OCI-LY7 (cell line): ENCODE results near the gene SAMD10. TPM values are rescaled to one million over a fixed set of nuclear protein-coding genes. Genes with fewer than 3 reads are reported as not detected.

Experiments used
- BruUV-seq: library from RNA; stranded (reverse); fragments of 400-500 nt; replicated peaks from 2 replicates; lab custom pipeline; 2021; lab: Mats Ljungman, UMichigan
- CTCF ChIA-PET: fragments of 300-600 bp; sonication (Branson Sonifier 250); formaldehyde crosslinking; loops from one replicate; lab custom pipeline; 2022; ENCODE audit warnings: antibody characterized with exemption; ENCODE audit not compliant: unreplicated experiment; lab: Charles Lee
- POLR2A ChIA-PET: fragments of 300-600 bp; sonication (Branson Sonifier 250); formaldehyde crosslinking; loops from one replicate; lab custom pipeline; 2022; ENCODE audit warnings: antibody characterized with exemption; lab: Charles Lee
- DNase-seq: peaks from one replicate; pipeline ENCODE4 v3.0.0-alpha.2; 2015; ENCODE audit warnings: low spot score
- H2AFZ ChIP-seq: fragments of 200-600 bp; sonication (generic), shearing (Covaris generic); 2 replicates; pipeline ENCODE4 v1.6.1; 2014; ENCODE audit warnings: mild to moderate bottlenecking, antibody characterized with exemption, low read length, moderate library complexity
- H3K27ac ChIP-seq: fragments of 200-600 bp; sonication (generic); 2 replicates; pipeline ENCODE4 v1.5.1; 2014; ENCODE audit warnings: mixed run types, low read depth, mild to moderate bottlenecking, moderate library complexity, low read length, inconsistent platforms; ENCODE audit not compliant: poor library complexity, severe bottlenecking
- H3K36me3 ChIP-seq: fragments of 200-600 bp; sonication (generic); 2 replicates; pipeline ENCODE4 v1.6.1; 2014; ENCODE audit warnings: mild to moderate bottlenecking, antibody characterized with exemption, low read length, moderate library complexity, mixed read lengths; ENCODE audit not compliant: insufficient read depth
- H3K4me1 ChIP-seq: fragments of 200-600 bp; sonication (generic); 2 replicates; pipeline ENCODE4 v1.5.1; 2014; ENCODE audit warnings: mild to moderate bottlenecking, low read length; ENCODE audit not compliant: insufficient read depth, poor library complexity, severe bottlenecking
- H3K4me2 ChIP-seq: fragments of 200-600 bp; sonication (generic); 2 replicates; pipeline ENCODE4 v1.6.1; 2014; ENCODE audit warnings: mild to moderate bottlenecking, low read length
- H3K4me3 ChIP-seq: fragments of 200-600 bp; sonication (generic); 2 replicates; pipeline ENCODE4 v1.5.1; 2014; ENCODE audit warnings: mild to moderate bottlenecking, low read depth, low read length; ENCODE audit not compliant: poor library complexity, severe bottlenecking
- H3K79me2 ChIP-seq: fragments of 200-600 bp; sonication (generic); 2 replicates; pipeline ENCODE4 v1.6.1; 2016; ENCODE audit warnings: low read depth, mild to moderate bottlenecking, low read length, moderate library complexity, mixed read lengths; ENCODE audit not compliant: insufficient read depth
- H3K9me2 ChIP-seq: fragments of 200-600 bp; sonication (generic); 2 replicates; pipeline ENCODE4 v1.6.1; 2016; ENCODE audit warnings: mild to moderate bottlenecking, low read length, mixed read lengths; ENCODE audit not compliant: insufficient read depth
- H3K9me3 ChIP-seq: fragments of 200-600 bp; sonication (generic); 2 replicates; pipeline ENCODE4 v1.6.1; 2014; ENCODE audit warnings: mild to moderate bottlenecking, mixed run types, low read length, mixed read lengths
- H4K20me1 ChIP-seq: fragments of 200-600 bp; sonication (generic); 2 replicates; pipeline ENCODE4 v1.6.1; 2014; ENCODE audit warnings: mild to moderate bottlenecking, antibody characterized with exemption, low read length, moderate library complexity, mixed read lengths; ENCODE audit not compliant: insufficient read depth
- EZH2phosphoT487 ChIP-seq: fragments of 200-600 bp; sonication (generic); IDR thresholded peaks from 2 replicates; pipeline ENCODE4 v1.6.1; 2018; ENCODE audit warnings: low read depth, borderline replicate concordance, mild to moderate bottlenecking, mixed run types, antibody characterized with exemption, low read length, moderate library complexity, mixed read lengths
- intact Hi-C: fragments of 100-400 bp; cut with micrococcal nuclease; formaldehyde crosslinking; loops from one replicate; pipeline ENCODE4 v1.10.0; 2022; ENCODE audit not compliant: unreplicated experiment
- microRNA-seq: library from miRNA; unstranded; fragments of <30 nt; microRNA quantifications from one replicate; pipeline ENCODE4 v1.2.0, GENCODE V29; 2022; ENCODE audit warnings: borderline replicate concordance
- small RNA-seq: library from RNA; depleted of rRNA; stranded (forward); fragments of <200 nt; gene quantifications from one replicate; pipeline ENCODE3, GENCODE V24; 2014
- total RNA-seq, 2 experiments: library from RNA; depleted of rRNA in 1 of 2; stranded (reverse); fragments of >200 nt in 1 of 2; shearing (Covaris generic) in 1 of 2; gene quantifications; 2 replicates each; pipeline ENCODE4 v1.2.3, GENCODE V29; 2014 to 2022
- TF ChIP-seq, protein P1 (sequence below): fragments of 200-600 bp; sonication (generic); conservative IDR thresholded peaks from 2 replicates; pipeline ENCODE4 v1.5.1; 2014; ENCODE audit warnings: mild to moderate bottlenecking, antibody characterized with exemption, low read length, moderate library complexity, mixed read lengths

The SAMD10 gene
- total RNA-seq, 2 experiments from 2014 or later = 11.9 to 12.0 TPM

DNA sequence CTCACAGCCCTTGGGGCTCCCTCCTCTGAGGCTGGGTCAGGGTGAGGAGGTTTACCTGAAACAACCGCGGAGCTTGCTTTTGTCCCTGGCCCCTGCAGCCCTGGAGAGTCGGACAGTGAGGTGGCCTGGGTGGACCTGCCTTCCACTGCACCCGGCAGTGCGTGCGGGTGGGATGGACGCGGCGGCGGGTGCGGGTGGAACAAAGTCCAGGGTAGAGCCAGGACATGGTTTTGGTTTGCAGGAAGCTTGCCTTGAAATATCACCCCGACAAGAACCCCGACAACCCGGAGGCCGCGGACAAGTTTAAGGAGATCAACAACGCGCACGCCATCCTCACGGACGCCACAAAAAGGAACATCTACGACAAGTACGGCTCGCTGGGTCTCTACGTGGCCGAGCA lies 50.4 kb downstream of the SAMD10 start:
- Histone ChIP-seq H3K4me2 (no peak overlapping the region), H4K20me1 (no peaks in the 10 kb centered on the region; the same call in 1 of the 2 replicates), H3K9me2 (no peaks in the 10 kb centered on the region), H2AFZ (no peak overlapping the region), H3K4me1 (no peaks in the 10 kb centered on the region), H3K27ac (no peak overlapping the region), H3K79me2 (no peaks in the 10 kb centered on the region), H3K9me3 (no peaks in the 10 kb centered on the region), H3K4me3 (no peak overlapping the region), H3K36me3 (peaks cover 68% of the 10 kb centered on the region)
- DNase-seq = no peak
- no peak for TF ChIP-seq EZH2phosphoT487
- TF ChIP-seq, protein P1, sequence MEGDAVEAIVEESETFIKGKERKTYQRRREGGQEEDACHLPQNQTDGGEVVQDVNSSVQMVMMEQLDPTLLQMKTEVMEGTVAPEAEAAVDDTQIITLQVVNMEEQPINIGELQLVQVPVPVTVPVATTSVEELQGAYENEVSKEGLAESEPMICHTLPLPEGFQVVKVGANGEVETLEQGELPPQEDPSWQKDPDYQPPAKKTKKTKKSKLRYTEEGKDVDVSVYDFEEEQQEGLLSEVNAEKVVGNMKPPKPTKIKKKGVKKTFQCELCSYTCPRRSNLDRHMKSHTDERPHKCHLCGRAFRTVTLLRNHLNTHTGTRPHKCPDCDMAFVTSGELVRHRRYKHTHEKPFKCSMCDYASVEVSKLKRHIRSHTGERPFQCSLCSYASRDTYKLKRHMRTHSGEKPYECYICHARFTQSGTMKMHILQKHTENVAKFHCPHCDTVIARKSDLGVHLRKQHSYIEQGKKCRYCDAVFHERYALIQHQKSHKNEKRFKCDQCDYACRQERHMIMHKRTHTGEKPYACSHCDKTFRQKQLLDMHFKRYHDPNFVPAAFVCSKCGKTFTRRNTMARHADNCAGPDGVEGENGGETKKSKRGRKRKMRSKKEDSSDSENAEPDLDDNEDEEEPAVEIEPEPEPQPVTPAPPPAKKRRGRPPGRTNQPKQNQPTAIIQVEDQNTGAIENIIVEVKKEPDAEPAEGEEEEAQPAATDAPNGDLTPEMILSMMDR = no peak
- POLR2A ChIA-PET = no interaction called here
- intact Hi-C loops = no loop called here
- BruUV-seq = no TSS peak
- CTCF ChIA-PET = no interaction called here

DNA sequence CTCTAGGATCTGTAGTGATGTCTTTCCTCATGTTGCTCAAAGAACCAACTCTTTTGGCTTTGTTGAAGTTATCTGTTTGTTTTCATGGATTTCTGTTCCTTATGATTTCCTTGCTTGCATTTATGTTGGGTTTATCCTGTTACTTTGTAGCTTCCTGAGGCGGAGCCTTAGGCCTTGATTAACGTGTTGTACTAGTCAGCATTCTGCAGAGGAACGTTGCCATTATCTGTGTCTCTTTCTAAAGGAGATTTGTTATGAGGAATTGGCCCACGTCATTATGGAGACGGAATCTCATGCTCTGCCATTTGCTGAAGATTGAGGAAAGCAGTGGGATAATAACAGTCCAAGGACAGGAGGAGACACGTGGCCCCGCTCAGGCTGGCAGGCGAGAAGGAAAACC lies 53.1 kb downstream of the SAMD10 start:
- no peaks in the 10 kb centered on the region; the same call in 1 of the 2 replicates for H4K20me1 ChIP-seq
- H3K36me3 ChIP-seq = peaks cover 43% of the 10 kb centered on the region
- H3K9me2 ChIP-seq = no peaks in the 10 kb centered on the region
- no peak overlapping the region for H2AFZ ChIP-seq
- H3K79me2 ChIP-seq = no peaks in the 10 kb centered on the region
- TF ChIP-seq, protein P1 = no peak
- no peak for TF ChIP-seq EZH2phosphoT487
- DNase-seq = no peak
- H3K4me3 ChIP-seq = no peak overlapping the region
- no peaks in the 10 kb centered on the region for H3K4me1 ChIP-seq
- no TSS peak for BruUV-seq
- ChIA-PET POLR2A (interaction anchor here (1.1 kb wide), 1 partner anchor 8 kb away, joined by 3 read pairs; no protein-coding TSS in a partner anchor), CTCF (no interaction called here)
- intact Hi-C loops = no loop called here
- no peaks in the 10 kb centered on the region for H3K9me3 ChIP-seq
- H3K27ac ChIP-seq = no peak overlapping the region
- H3K4me2 ChIP-seq = no peak overlapping the region

DNA sequence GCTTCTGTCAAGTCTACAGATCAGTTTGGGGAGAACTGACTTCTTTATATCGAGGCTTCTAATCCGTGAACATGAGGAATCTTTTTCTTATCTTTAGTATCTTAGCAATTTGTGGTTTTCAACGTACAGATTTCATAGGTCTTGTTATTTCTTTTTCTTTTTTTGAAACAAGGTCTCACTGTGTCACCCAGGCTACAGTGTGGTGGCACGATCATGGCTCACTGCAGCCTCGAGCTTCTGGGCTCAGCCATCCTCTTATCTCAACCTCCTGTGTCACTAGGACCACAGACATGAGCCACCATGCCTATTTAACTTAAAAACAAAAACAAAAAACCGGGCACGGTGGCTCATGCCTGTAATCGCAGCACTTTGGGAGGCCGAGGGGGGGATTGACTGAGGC lies 55.2 kb downstream of the SAMD10 start:
- intact Hi-C loops = no loop called here
- Histone ChIP-seq H3K4me3 (no peak overlapping the region), H3K79me2 (no peaks in the 10 kb centered on the region), H3K27ac (no peak overlapping the region), H2AFZ (no peak overlapping the region), H3K9me2 (no peaks in the 10 kb centered on the region), H3K9me3 (no peaks in the 10 kb centered on the region), H3K4me1 (no peaks in the 10 kb centered on the region), H4K20me1 (no peaks in the 10 kb centered on the region; the same call in 1 of the 2 replicates), H3K36me3 (peaks cover 25% of the 10 kb centered on the region), H3K4me2 (no peak overlapping the region)
- no TSS peak for BruUV-seq
- CTCF ChIA-PET = no interaction called here
- POLR2A ChIA-PET = no interaction called here
- DNase-seq = no peak
- TF ChIP-seq, protein P1 = no peak
- TF ChIP-seq EZH2phosphoT487 = no peak

Small RNAs within 50 kb of the gene (microRNA-seq; reads per million reads assigned to microRNA genes)
- gene MIR1914 (4.5 reads per million), gene MIR647 (3.0 reads per million)

Small RNAs within 50 kb of the gene (small RNA-seq; reads per million reads assigned to genes)
- not detected for gene MIR647

Other genes starting within 250 kb of the SAMD10 start
- gene LIME1, start 243.0 kb downstream of the SAMD10 start, total RNA-seq (2014; rRNA removed; shearing (Covaris generic)) = 66.3 and 76.4 TPM in 2 replicates
- 67.9 and 75.6 TPM in 2 replicates for gene LIME1, start 243.0 kb downstream of the SAMD10 start, total RNA-seq (2022)
- 69.8 and 77.9 TPM in 2 replicates for gene SLC2A4RG, start 239.9 kb downstream of the SAMD10 start, total RNA-seq (2014; rRNA removed; shearing (Covaris generic))
- 110 and 113 TPM in 2 replicates for gene SLC2A4RG, start 239.9 kb downstream of the SAMD10 start, total RNA-seq (2022)
- gene ZBTB46, start 148.4 kb downstream of the SAMD10 start, total RNA-seq (2014; rRNA removed; shearing (Covaris generic)) = 0.57 and 1.3 TPM in 2 replicates
- gene ZBTB46, start 148.4 kb downstream of the SAMD10 start, total RNA-seq (2022) = 0.67 and 1.1 TPM in 2 replicates
- gene ABHD16B, start 118.1 kb downstream of the SAMD10 start, total RNA-seq (2014; rRNA removed; shearing (Covaris generic)) = not detected in 2 replicates
- 0.29 TPM in 1 of 2 replicates, not detected in the other for gene ABHD16B, start 118.1 kb downstream of the SAMD10 start, total RNA-seq (2022)
- 27.2 and 28.6 TPM in 2 replicates for gene TPD52L2, start 114.4 kb downstream of the SAMD10 start, total RNA-seq (2014; rRNA removed; shearing (Covaris generic))
- 47.0 and 51.0 TPM in 2 replicates for gene TPD52L2, start 114.4 kb downstream of the SAMD10 start, total RNA-seq (2022)
- gene DNAJC5, start 84.5 kb downstream of the SAMD10 start, total RNA-seq (2014; rRNA removed; shearing (Covaris generic)) = 23.5 and 27.7 TPM in 2 replicates
- 24.1 and 27.5 TPM in 2 replicates for gene DNAJC5, start 84.5 kb downstream of the SAMD10 start, total RNA-seq (2022)
- gene UCKL1, start 23.2 kb downstream of the SAMD10 start, total RNA-seq (2014; rRNA removed; shearing (Covaris generic)) = 19.8 and 25.6 TPM in 2 replicates
- gene UCKL1, start 23.2 kb downstream of the SAMD10 start, total RNA-seq (2022) = 42.6 and 43.0 TPM in 2 replicates
- 5.6 and 7.2 TPM in 2 replicates for gene ZNF512B, start 9.7 kb downstream of the SAMD10 start, total RNA-seq (2014; rRNA removed; shearing (Covaris generic))
- 13.6 and 14.3 TPM in 2 replicates for gene ZNF512B, start 9.7 kb downstream of the SAMD10 start, total RNA-seq (2022)
- gene PRPF6, start 1.5 kb upstream of the SAMD10 start, total RNA-seq (2014; rRNA removed; shearing (Covaris generic)) = 45.1 and 61.5 TPM in 2 replicates
- gene PRPF6, start 1.5 kb upstream of the SAMD10 start, total RNA-seq (2022) = 70.4 and 73.7 TPM in 2 replicates
- gene C20orf204, start 56.5 kb upstream of the SAMD10 start, total RNA-seq (2014; rRNA removed; shearing (Covaris generic)) = 2.0 and 3.5 TPM in 2 replicates
- gene C20orf204, start 56.5 kb upstream of the SAMD10 start, total RNA-seq (2022) = 5.9 and 6.7 TPM in 2 replicates
- gene SOX18, start 70.0 kb upstream of the SAMD10 start, total RNA-seq (2014; rRNA removed; shearing (Covaris generic)) = not detected in 2 replicates
- gene SOX18, start 70.0 kb upstream of the SAMD10 start, total RNA-seq (2022) = not detected in 2 replicates
- 36.4 and 37.5 TPM in 2 replicates for gene TCEA2, start 83.6 kb upstream of the SAMD10 start, total RNA-seq (2014; rRNA removed; shearing (Covaris generic))
- 71.2 and 72.3 TPM in 2 replicates for gene TCEA2, start 83.6 kb upstream of the SAMD10 start, total RNA-seq (2022)
- 85.5 and 106 TPM in 2 replicates for gene RGS19, start 99.9 kb upstream of the SAMD10 start, total RNA-seq (2014; rRNA removed; shearing (Covaris generic))
- gene RGS19, start 99.9 kb upstream of the SAMD10 start, total RNA-seq (2022) = 63.5 and 69.4 TPM in 2 replicates
- 4.8 and 6.4 TPM in 2 replicates for gene OPRL1, start 100.4 kb upstream of the SAMD10 start, total RNA-seq (2014; rRNA removed; shearing (Covaris generic))
- gene OPRL1, start 100.4 kb upstream of the SAMD10 start, total RNA-seq (2022) = 6.1 and 7.6 TPM in 2 replicates
- not detected in 2 replicates for gene LKAAEAR1, start 104.8 kb upstream of the SAMD10 start, total RNA-seq (2014; rRNA removed; shearing (Covaris generic))
- gene LKAAEAR1, start 104.8 kb upstream of the SAMD10 start, total RNA-seq (2022) = not detected in 2 replicates
- gene NPBWR2, start 127.9 kb upstream of the SAMD10 start, total RNA-seq (2014; rRNA removed; shearing (Covaris generic)) = not detected in 2 replicates
- not detected in 2 replicates for gene NPBWR2, start 127.9 kb upstream of the SAMD10 start, total RNA-seq (2022)
- gene MYT1, start 184.8 kb upstream of the SAMD10 start, total RNA-seq (2014; rRNA removed; shearing (Covaris generic)) = 0.31 and 0.32 TPM in 2 replicates
- 0.30 and 0.95 TPM in 2 replicates for gene MYT1, start 184.8 kb upstream of the SAMD10 start, total RNA-seq (2022)